Ascending aorta (tissue), 2 donors: ENCODE measurements around the gene FER1L5. TPM values are rescaled to one million over a fixed set of nuclear protein-coding genes. Genes with fewer than 3 reads are reported as not detected.

Source experiments
- DNase-seq, 2 donors: peaks; one replicate each; pipeline ENCODE4 v3.0.0-alpha.2; 2019; ENCODE audit warnings: low spot score in 2 of 2
- H3K27ac ChIP-seq, 2 donors: fragments of 200-600 bp; sonication (generic); one replicate each; pipeline ENCODE4 v1.5.1; 2016 to 2017; ENCODE audit warnings: mild to moderate bottlenecking in 1 of 2
- H3K27me3 ChIP-seq: fragments of 200-600 bp; sonication (generic); one replicate; pipeline ENCODE4 v1.5.1; 2017
- H3K36me3 ChIP-seq, 2 donors: fragments of 200-600 bp; sonication (generic); one replicate each; pipeline ENCODE4 v1.5.1; 2016
- H3K4me1 ChIP-seq, 2 donors: fragments of 200-600 bp; sonication (generic); one replicate each; pipeline ENCODE4 v1.5.1; 2016 to 2017; ENCODE audit warnings: mild to moderate bottlenecking in 1 of 2
- H3K4me3 ChIP-seq, 2 donors: fragments of 200-600 bp; sonication (generic); one replicate each; pipeline ENCODE4 v1.5.1; 2016 to 2017; ENCODE audit warnings: mild to moderate bottlenecking in 1 of 2
- H3K9me3 ChIP-seq, 2 donors: fragments of 200-600 bp; sonication (generic); one replicate each; pipeline ENCODE4 v1.5.1; 2016
- CTCF ChIP-seq, 3 experiments: fragments of 200-600 bp in 2 of 3; fragments of 450-650 bp in 1 of 3; sonication (generic) in 2 of 3; IDR thresholded peaks; one replicate each; pipeline ENCODE4 v1.5.1; 2016 to 2019; ENCODE audit warnings: antibody characterized with exemption in 3 of 3, mild to moderate bottlenecking in 1 of 3, moderate library complexity in 1 of 3
- intact Hi-C: fragments of 100-400 bp; cut with DNase I; formaldehyde crosslinking; loops from one replicate; pipeline ENCODE4 v1.15.1; 2023
- total RNA-seq: library from RNA; depleted of rRNA; stranded (reverse); fragments of >200 nt; gene quantifications from one replicate; pipeline ENCODE4 v1.1.0, GENCODE V29; 2016

FER1L5 gene
- total RNA-seq, 1 donor from 2014 or later = not detected

GRCh38 chr2:96692094-96692971 is 49.8 kb downstream of the FER1L5 start:
- DNase-seq = no peak
- no peaks in the 10 kb centered on the region for H3K27me3 ChIP-seq
- no peaks in the 10 kb centered on the region for H3K4me1 ChIP-seq
- no peak for TF ChIP-seq CTCF (IDR thresholded peaks at IDR 0.05)
- H3K36me3 ChIP-seq = no peaks in the 10 kb centered on the region
- H3K27ac ChIP-seq = no peak overlapping the region
- no peak overlapping the region for H3K4me3 ChIP-seq
- intact Hi-C loops = no loop called here
- no peaks in the 10 kb centered on the region for H3K9me3 ChIP-seq

GRCh38 chr2:96693286-96694200 is 51.0 kb downstream of the FER1L5 start:
- intact Hi-C loops = no loop called here
- H3K4me1 ChIP-seq = no peaks in the 10 kb centered on the region
- TF ChIP-seq CTCF (IDR thresholded peaks at IDR 0.05) = no peak
- no peak overlapping the region for H3K27ac ChIP-seq
- H3K27me3 ChIP-seq = no peaks in the 10 kb centered on the region
- H3K9me3 ChIP-seq = no peaks in the 10 kb centered on the region
- no peak for DNase-seq
- no peaks in the 10 kb centered on the region for H3K36me3 ChIP-seq
- H3K4me3 ChIP-seq = no peak overlapping the region

GRCh38 chr2:96694279-96694678 is 51.7 kb downstream of the FER1L5 start:
- intact Hi-C loops = no loop called here
- no peak for DNase-seq
- H3K9me3 ChIP-seq = no peaks in the 10 kb centered on the region
- no peak for TF ChIP-seq CTCF (IDR thresholded peaks at IDR 0.05)
- no peak overlapping the region for H3K27ac ChIP-seq
- H3K36me3 ChIP-seq = no peaks in the 10 kb centered on the region
- H3K4me3 ChIP-seq = no peak overlapping the region
- no peaks in the 10 kb centered on the region for H3K27me3 ChIP-seq
- no peaks in the 10 kb centered on the region for H3K4me1 ChIP-seq

GRCh38 chr2:96694816-96695455 is 52.4 kb downstream of the FER1L5 start:
- no peaks in the 10 kb centered on the region for H3K27me3 ChIP-seq
- H3K9me3 ChIP-seq = no peaks in the 10 kb centered on the region
- intact Hi-C loops = no loop called here
- no peaks in the 10 kb centered on the region for H3K4me1 ChIP-seq
- H3K27ac ChIP-seq = no peak overlapping the region
- DNase-seq = no peak
- H3K36me3 ChIP-seq = no peaks in the 10 kb centered on the region
- H3K4me3 ChIP-seq = no peak overlapping the region
- no peak for TF ChIP-seq CTCF (IDR thresholded peaks at IDR 0.05)

- H3K9me3 ChIP-seq = no peaks in the 10 kb centered on the region
- no peak for DNase-seq
- H3K27me3 ChIP-seq = no peaks in the 10 kb centered on the region
- no peaks in the 10 kb centered on the region for H3K36me3 ChIP-seq
- intact Hi-C loops = no loop called here
- no peak overlapping the region for H3K27ac ChIP-seq
- no peaks in the 10 kb centered on the region for H3K4me1 ChIP-seq
- TF ChIP-seq CTCF (IDR thresholded peaks at IDR 0.05) = no peak
- H3K4me3 ChIP-seq = no peak overlapping the region
Observed at GRCh38 chr2:96695602-96696001, 53.0 kb downstream of the FER1L5 start.
